GM18858 (cell line): ENCODE results near the gene RGL1.
"Not testable (repeated sequence)": the region's sequence is repeated elsewhere in the genome, so short reads cannot be mapped to it uniquely, and the experiment has no call there.

Source experiments
- ATAC-seq: cut with Tn5 transposase; IDR thresholded peaks from one replicate; pipeline ENCODE4 v1.9.1; 2021; ENCODE audit not compliant: unreplicated experiment

Gene RGL1

DNA sequence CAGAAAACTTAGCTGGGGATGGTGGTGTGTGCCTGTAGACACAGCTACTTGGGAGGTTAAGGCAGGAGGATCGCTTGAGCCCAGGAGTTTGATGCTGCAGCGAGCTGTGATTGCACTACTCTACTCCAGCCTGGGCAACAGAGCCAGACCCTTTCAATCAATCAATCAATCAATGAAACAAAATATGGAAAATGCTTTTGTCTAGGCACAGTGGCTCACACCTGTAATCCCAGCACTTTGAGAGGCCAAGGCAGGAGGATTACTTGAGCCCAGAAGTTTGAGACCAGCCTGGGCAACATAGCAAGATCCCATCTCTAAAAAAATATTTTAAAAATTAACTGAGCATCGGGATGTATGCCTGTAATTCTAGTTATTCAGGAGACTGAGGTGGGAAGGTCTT lies 19.0 kb upstream of the RGL1 start:
- not testable (repeated sequence) for ATAC-seq

DNA sequence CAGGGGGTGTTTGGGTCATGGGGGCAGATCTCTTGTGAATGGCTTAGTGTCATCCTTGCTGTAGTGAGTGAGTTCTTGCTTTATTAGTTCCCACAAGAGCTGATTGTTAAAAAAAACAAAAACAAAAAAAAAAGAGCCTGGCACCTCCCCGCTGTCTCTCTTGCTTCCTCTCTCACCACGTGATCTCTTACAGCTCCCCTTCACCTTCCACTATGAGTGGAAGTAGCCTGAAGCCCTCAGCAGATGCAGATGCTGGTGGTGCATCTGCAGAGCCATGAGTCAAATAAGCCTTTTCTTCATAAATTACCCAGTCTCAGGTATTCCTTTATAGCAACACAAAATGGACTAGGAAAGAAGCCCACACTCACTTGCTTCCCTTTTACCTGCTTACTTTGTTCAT lies 17.2 kb upstream of the RGL1 start:
- no peak for ATAC-seq

DNA sequence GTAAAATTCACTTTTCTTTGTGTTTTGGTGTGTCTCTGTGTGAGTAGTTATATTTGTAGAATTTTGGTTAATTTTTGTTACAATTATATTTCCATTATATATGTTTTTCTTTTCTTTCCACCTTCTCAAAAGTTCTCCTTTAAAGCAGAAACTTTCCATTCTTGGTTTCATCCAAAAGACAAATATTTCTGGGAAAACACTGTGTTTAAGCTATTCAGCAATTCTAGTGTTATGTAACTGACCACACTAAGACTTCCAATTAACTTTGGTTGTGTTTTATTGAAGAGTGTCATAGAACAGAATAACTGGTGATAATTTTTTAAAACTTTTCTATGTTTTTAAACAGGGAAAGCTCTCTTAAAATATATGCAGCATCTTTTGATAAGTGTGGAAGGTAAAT lies 13.6 kb upstream of the RGL1 start:
- no peak for ATAC-seq

DNA sequence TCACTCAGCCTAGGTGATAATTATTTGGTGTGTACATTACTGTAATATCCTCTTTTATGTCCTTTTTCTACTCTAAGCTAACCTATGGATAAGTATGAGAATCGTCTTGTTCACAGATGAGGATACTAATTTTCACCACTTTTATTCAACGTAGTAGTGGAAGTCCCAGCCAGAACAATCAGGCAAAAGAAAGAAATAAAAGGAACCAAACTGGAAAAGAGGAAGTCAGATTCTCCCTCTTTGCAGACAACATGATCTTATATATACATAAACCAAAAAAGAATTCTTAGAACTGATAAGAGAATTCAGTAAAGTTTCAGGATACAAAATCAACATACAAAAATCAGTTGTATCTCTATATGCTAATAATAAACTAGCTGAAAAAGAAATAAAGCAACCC lies 12.6 kb upstream of the RGL1 start:
- no peak for ATAC-seq

DNA sequence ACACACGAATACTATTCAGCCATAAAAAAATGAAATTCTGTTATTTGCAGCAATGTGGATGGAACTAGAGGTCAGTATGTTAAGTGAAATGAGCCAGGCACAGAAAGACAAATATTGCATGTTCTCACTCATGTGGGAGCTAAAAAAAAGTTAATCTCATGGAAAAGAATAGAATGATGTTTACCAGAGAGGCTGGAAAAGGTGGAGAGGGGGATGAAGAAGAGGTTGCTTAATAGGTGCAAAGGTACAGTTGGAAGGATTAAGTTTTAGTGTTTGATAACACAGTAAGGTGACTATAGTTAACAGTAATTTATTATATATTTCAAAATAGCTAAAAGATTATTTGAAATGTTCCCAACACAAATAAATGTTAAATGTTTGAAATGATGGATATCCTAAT lies 10.8 kb upstream of the RGL1 start:
- ATAC-seq, result no peak

DNA sequence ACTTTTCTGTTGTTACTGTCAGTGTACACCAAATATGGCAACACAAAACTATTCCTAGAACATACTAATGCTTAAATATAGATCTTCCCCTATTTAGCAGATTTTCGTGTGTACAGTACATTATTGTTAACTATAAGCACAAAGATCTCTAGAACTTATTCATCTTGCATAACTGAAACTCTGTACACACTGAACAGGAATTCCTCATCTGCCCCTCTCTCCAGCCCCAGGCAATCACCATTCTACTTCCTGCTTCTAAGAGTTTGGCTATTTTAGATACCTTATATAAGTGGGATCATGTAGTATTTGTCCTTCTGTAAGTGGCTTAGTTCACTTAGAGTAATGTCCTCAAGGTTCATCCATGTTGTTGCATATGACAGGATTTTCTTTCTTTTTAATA lies 4.5 kb upstream of the RGL1 start:
- ATAC-seq, result no peak

- ATAC-seq, result no peak
Observed at GRCh38 chr1:183801649-183802048, 3.3 kb upstream of the RGL1 start.

DNA sequence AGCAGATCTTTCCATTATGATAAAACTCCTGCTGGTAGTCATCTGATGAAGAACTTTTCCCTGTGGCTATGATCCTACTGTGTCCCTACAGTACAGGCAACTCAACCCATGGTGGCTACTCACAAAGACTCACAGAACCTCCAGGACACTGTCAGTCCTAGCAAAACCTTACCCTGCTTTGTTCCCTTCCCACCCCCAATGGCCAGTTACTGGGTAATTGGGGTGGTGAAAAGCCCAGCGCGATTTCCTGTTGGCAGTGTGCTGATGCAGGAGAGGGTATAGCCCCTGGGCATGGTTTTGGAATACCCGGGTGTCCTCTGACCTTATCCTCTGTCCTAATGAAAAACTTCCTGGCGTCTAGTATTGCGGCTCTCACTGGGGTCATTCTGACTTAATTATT lies 533 bp upstream of the RGL1 start:
- no peak for ATAC-seq

- no peak for ATAC-seq
Observed at GRCh38 chr1:183806125-183806524, 1.2 kb downstream of the RGL1 start.

- no peak for ATAC-seq
Observed at GRCh38 chr1:183806675-183807074, 1.8 kb downstream of the RGL1 start.

DNA sequence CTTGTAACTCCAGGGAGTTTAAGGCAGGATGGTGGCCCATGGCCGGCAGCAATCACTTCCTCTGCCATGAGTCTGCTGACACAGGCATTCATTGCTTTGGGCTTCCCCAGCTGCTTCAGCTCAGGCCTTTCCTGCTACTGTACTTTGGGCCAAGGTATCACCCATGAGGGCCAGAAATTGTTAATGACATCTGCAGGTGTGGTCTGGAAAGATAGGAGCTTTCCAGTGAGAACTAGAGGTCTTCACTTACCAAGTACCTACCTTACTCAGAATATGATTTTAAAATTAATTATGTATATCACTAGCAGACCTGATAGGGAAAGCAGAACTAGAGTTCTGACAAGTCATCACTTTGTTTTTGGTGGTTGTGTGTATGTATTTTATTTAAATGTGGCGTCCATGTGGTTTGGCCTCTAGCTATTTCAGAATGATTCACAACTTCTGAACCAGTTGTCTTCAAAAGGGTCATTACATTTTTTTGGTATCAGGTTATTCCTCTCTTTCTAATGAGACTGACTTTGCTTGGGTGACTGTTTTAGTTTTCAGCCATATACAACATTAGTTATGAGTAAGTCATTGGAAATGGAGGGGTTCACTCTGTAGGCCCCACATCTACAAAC lies 2.7 kb downstream of the RGL1 start:
- ATAC-seq, result peak; percentile 58

DNA sequence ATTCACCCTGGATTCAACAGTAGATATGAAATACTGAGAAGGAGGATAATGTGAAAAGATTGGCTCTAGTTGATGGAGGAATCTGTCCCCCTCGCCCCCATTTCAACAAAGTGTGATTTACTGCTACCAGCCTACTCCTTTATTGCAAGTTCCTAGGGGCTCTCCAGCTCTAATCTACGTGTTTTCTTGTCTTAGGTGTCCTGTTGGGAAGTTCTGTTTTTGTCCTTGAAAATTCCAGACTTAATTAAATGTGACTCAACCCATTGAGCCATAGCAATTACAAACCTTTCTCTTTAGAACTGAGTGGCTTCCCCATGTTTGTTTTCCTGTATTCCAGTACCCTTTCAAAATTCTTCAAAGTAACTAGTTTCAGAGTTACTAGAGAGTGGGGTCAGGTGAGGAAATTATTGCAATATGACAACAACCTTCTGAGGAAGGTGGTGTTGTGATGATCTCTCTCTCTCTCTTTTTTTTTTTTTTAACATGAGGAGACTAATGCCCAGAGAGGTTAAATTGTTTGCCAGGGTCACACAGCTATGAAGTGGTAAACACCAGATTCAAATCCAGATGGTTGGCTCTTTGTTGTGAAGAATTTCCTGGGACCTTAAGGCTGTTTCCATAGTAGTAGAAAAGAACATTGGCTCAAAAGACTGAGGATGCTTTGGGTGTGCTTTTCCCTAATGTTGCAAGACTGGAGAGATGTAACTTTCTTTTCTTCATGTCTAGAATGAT lies 3.5 kb downstream of the RGL1 start:
- ATAC-seq, result no peak

DNA sequence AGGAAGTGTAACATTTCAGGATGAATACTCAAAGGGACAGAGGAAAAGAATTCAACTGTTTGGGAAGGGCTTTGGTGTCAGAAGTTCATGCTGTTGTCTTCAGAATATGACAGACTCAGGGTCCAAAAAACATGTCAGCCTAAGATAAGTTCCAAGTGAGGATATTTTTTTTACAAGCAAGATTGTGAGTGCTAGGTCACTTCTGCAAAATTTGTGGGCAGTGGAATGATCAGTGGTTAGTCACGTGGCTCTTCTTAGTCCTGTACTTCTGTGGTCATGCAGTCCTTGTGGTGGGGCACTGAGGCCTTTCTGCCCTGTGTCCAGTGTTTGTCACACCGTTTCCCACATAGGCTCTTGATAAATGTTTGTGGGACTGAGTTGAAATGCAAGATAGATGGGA lies 5.2 kb downstream of the RGL1 start:
- no peak for ATAC-seq

DNA sequence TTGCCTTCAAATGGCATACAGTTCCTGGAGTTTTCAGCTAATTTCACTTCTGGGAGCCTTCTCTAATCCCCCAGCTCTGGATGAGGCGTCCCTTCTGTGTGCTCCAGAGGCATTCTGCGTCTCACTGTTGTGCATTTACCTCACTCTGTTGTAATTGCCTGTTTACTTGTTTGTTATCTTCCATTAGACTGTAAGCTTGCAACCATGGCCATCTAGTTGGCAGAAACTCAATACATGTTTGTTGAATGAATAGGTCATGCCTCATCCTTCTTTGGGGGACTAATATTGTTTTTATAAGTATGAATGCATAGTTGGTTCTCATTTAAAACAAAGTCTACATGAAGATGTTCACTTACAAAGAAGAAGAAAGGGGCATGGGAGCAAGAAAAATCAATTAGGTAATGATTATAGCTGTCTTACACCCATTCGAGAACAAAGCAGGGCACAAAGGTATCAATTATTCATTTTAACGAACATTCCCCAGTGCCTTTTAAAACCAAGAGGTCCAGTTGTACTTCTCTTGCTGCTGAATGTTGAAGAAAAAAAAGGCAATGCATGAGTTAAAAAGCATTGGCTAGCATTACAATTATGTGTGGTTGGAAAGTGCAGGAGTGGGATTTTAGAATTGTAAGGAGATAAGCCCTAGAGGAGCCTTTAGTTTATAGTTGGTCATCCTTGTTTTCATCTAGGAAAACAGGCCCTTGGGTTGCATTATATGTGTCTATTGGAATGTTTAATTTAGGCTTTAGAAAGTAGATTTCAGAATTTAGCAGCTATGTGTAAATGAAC lies 6.0 kb downstream of the RGL1 start:
- no peak for ATAC-seq

DNA sequence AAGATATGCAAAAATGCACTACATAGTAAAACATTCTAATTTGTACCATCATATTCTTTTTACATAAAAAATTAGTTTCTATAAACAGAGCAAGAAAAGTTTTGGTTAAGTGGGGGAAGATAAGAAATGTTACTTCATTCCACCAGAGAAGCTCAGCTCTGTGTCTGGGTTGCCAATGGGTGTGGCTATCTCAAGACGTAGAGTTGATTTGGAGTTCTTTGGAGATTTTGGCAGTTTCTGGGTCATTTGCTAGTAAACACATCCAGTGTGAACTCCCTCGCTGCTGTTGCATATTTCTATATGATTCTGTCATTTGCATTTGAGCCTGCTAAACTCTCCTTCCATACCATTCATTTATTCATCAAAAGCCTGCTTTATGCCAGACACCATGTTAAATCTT lies 7.2 kb downstream of the RGL1 start:
- no peak for ATAC-seq

- ATAC-seq, result no peak
Observed at GRCh38 chr1:183812686-183813569, 8.0 kb downstream of the RGL1 start.

GRCh38 chr1:183814121-183814681 lies 9.3 kb downstream of the RGL1 start:
- no peak for ATAC-seq

GRCh38 chr1:183816110-183816509 lies 11.2 kb downstream of the RGL1 start:
- no peak for ATAC-seq

DNA sequence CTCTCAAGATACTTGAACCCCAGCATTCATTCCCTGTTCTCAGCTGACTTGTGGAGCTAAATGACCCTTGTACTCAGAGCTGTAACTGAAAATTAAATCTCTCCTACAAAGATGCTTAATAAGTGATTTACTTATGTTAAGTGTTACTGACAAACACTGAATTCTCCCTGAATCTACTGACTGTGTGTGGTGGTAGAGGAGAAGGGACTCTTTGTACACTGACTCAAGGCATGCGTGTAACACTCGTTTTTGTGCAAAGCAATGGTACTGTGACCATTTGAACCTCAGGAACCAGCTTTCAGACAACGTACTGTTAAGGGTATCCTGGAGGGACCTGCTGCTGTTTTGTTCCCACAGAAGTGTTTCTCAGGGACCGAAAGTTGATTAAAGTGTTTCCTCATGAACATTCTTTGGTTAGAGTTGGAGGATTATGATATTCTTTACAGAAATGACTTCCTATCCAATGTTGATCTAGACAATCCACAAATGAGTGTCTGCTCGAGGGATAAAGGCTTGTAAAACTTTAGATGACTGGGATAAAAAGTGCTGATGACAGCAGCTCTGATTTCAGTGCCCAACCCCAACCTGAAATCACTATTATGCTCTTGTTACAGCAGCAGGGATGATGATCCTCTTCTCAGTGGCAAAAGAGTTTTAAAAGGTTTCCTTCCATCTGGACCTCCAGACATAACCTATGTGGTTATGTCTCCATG lies 12.8 kb downstream of the RGL1 start:
- no peak for ATAC-seq

- no peak for ATAC-seq
Observed at GRCh38 chr1:183819059-183819458, 14.1 kb downstream of the RGL1 start.
